Ectodermal cell (in vitro differentiated cells): ENCODE measurements around the gene SALL4.

ENCODE experiments used
- H3K27ac ChIP-seq: 2 replicates; pipeline ENCODE4 v1.7.0; 2013; ENCODE audit warnings: mild to moderate bottlenecking, low read depth, low read length; ENCODE audit not compliant: insufficient read depth, poor library complexity, severe bottlenecking
- H3K27me3 ChIP-seq: 2 replicates; pipeline ENCODE4 v1.7.0; 2013; ENCODE audit warnings: mild to moderate bottlenecking, low read length; ENCODE audit not compliant: insufficient read depth, control insufficient read depth, poor library complexity, severe bottlenecking
- H3K36me3 ChIP-seq: one replicate; pipeline ENCODE4 v1.7.0; 2013; ENCODE audit warnings: low read length; ENCODE audit not compliant: control insufficient read depth, insufficient read depth
- H3K4me1 ChIP-seq: one replicate; pipeline ENCODE4 v1.7.0; 2013; ENCODE audit warnings: low read length; ENCODE audit not compliant: control insufficient read depth, insufficient read depth
- H3K4me3 ChIP-seq: 2 replicates; pipeline ENCODE4 v1.7.0; 2013; ENCODE audit warnings: low read depth, low read length, control low read depth; ENCODE audit not compliant: insufficient read depth
- H3K9me3 ChIP-seq: 2 replicates; pipeline ENCODE4 v1.7.0; 2013; ENCODE audit warnings: mild to moderate bottlenecking, low read length, moderate library complexity; ENCODE audit not compliant: control insufficient read depth
- WGBS, 2 experiments: methylation state at CpG; one replicate each; pipeline ENCODE4 v1.1.7; 2013; ENCODE audit warnings: missing lambda C conversion rate in 2 of 2; 5-methylcytosine and 5-hydroxymethylcytosine counted together

The SALL4 gene

GRCh38 chr20:51803148-51803854 lies 980 bp upstream of the SALL4 start:
- no peaks in the 10 kb centered on the region for H3K27me3 ChIP-seq
- peaks cover 5% of the 10 kb centered on the region for H3K4me1 ChIP-seq
- H3K36me3 ChIP-seq: no peaks in the 10 kb centered on the region
- no peaks in the 10 kb centered on the region for H3K9me3 ChIP-seq
- H3K4me3 ChIP-seq: no peak overlapping the region
- WGBS, 2 experiments: 92 to 96% methylated on average over 2 to 3 of the region's 4 CpGs
- H3K27ac ChIP-seq: no peak overlapping the region

GRCh38 chr20:51801823-51802123 lies 548 bp downstream of the SALL4 start:
- WGBS, 2 experiments: 0 to 1% methylated on average over 8 of the region's 8 CpGs
- Histone ChIP-seq H3K4me1 (peaks cover 5% of the 10 kb centered on the region), H3K27ac (peak overlapping the region; percentile 80), H3K36me3 (no peaks in the 10 kb centered on the region), H3K9me3 (no peaks in the 10 kb centered on the region), H3K27me3 (no peaks in the 10 kb centered on the region), H3K4me3 (peak overlapping the region; percentile 87)

- 0% methylated on average over 59 of the region's 59 CpGs for WGBS, 2 experiments
- Histone ChIP-seq H3K4me1 (peaks cover 10% of the 10 kb centered on the region), H3K27me3 (no peaks in the 10 kb centered on the region), H3K9me3 (no peaks in the 10 kb centered on the region), H3K27ac (peak overlapping the region; percentile 80), H3K4me3 (peak overlapping the region; percentile 87), H3K36me3 (no peaks in the 10 kb centered on the region)
These were observed 1.0 kb downstream of the SALL4 start for GRCh38 chr20:51801122-51801822.

- no peaks in the 10 kb centered on the region for H3K36me3 ChIP-seq
- H3K9me3 ChIP-seq: no peaks in the 10 kb centered on the region
- no peaks in the 10 kb centered on the region for H3K27me3 ChIP-seq
- H3K4me1 ChIP-seq: peaks cover 14% of the 10 kb centered on the region
- peak overlapping the region; percentile 87 for H3K4me3 ChIP-seq
- WGBS, 2 experiments: 0 to 1% methylated on average over 18 of the region's 18 CpGs
- peak overlapping the region; percentile 80 for H3K27ac ChIP-seq
These were observed 1.5 kb downstream of the SALL4 start for GRCh38 chr20:51800872-51801121.

GRCh38 chr20:51800060-51800871 lies 2.1 kb downstream of the SALL4 start:
- H3K4me3 ChIP-seq: peak overlapping the region; percentile 87
- WGBS, 2 experiments: 0% methylated on average over 44 of the region's 44 CpGs
- no peaks in the 10 kb centered on the region for H3K27me3 ChIP-seq
- H3K27ac ChIP-seq: peak overlapping the region; percentile 80
- H3K4me1 ChIP-seq: peaks cover 18% of the 10 kb centered on the region
- H3K36me3 ChIP-seq: no peaks in the 10 kb centered on the region
- H3K9me3 ChIP-seq: no peaks in the 10 kb centered on the region

- Histone ChIP-seq H3K4me1 (peaks cover 19% of the 10 kb centered on the region), H3K36me3 (no peaks in the 10 kb centered on the region), H3K27me3 (no peaks in the 10 kb centered on the region), H3K27ac (peak overlapping the region; percentile 38), H3K4me3 (peak overlapping the region; percentile 87), H3K9me3 (no peaks in the 10 kb centered on the region)
- 0 to 1% methylated on average over 10 of the region's 10 CpGs for WGBS, 2 experiments
These were observed 2.9 kb downstream of the SALL4 start for GRCh38 chr20:51799401-51799860.

GRCh38 chr20:51797357-51798025 lies 4.8 kb downstream of the SALL4 start:
- no peaks in the 10 kb centered on the region for H3K27me3 ChIP-seq
- peak overlapping the region; percentile 87 for H3K4me3 ChIP-seq
- no peaks in the 10 kb centered on the region for H3K9me3 ChIP-seq
- H3K27ac ChIP-seq: peak overlapping the region; percentile 75
- H3K4me1 ChIP-seq: peaks cover 26% of the 10 kb centered on the region
- H3K36me3 ChIP-seq: peaks cover 8% of the 10 kb centered on the region
- WGBS, 2 experiments: 13 to 25% methylated on average over 2 of the region's 3 CpGs

- no peak overlapping the region for H3K4me3 ChIP-seq
- H3K4me1 ChIP-seq: peaks cover 26% of the 10 kb centered on the region
- H3K27ac ChIP-seq: no peak overlapping the region
- 83 to 87% methylated on average over 3 of the region's 3 CpGs for WGBS, 2 experiments
- no peaks in the 10 kb centered on the region for H3K9me3 ChIP-seq
- H3K36me3 ChIP-seq: peaks cover 19% of the 10 kb centered on the region
- no peaks in the 10 kb centered on the region for H3K27me3 ChIP-seq
These were observed 6.0 kb downstream of the SALL4 start for GRCh38 chr20:51796340-51796739.

GRCh38 chr20:51792960-51793359 lies 9.4 kb downstream of the SALL4 start:
- Histone ChIP-seq H3K9me3 (no peaks in the 10 kb centered on the region), H3K36me3 (peaks cover 53% of the 10 kb centered on the region), H3K4me1 (peaks cover 21% of the 10 kb centered on the region), H3K27me3 (no peaks in the 10 kb centered on the region), H3K4me3 (no peak overlapping the region), H3K27ac (no peak overlapping the region)
- 96% methylated on average over 7 of the region's 7 CpGs for WGBS, 2 experiments

- no peaks in the 10 kb centered on the region for H3K9me3 ChIP-seq
- peaks cover 66% of the 10 kb centered on the region for H3K36me3 ChIP-seq
- no peak overlapping the region for H3K27ac ChIP-seq
- no peaks in the 10 kb centered on the region for H3K27me3 ChIP-seq
- no peak overlapping the region for H3K4me3 ChIP-seq
- H3K4me1 ChIP-seq: peaks cover 19% of the 10 kb centered on the region
- 96 to 97% methylated on average over 13 of the region's 13 CpGs for WGBS, 2 experiments
These were observed 10.7 kb downstream of the SALL4 start for GRCh38 chr20:51791626-51792025.
